ENCODE results near the gene MYO7A. TPM values are rescaled to one million over a fixed set of nuclear protein-coding genes. Genes with fewer than 3 reads are reported as not detected.

The MYO7A gene
- total RNA-seq, 4 donors from 2014 or later, result 3.8 to 8.7 (median 5.7) TPM

- no peak overlapping the region for H3K4me3 ChIP-seq (replicated peaks in 1 of 3)
- H3K4me1 ChIP-seq, result peaks cover 8 to 16% of the 10 kb centered on the region in 2 donors
- 88 to 93% methylated on average over 8 of the region's 8 CpGs for WGBS, 2 donors
- H3K36me3 ChIP-seq, result no peaks in the 10 kb centered on the region
- TF ChIP-seq POLR2A (IDR thresholded peaks at IDR 0.05) (no peak), CTCF (IDR thresholded peaks at IDR 0.05) (no peak)
- intact Hi-C loops (cut with DNase I), result loop anchor here (10.0 kb wide), 1 partner anchor 431 kb away; no protein-coding TSS in a partner anchor
- H3K9me3 ChIP-seq, result no peaks in the 10 kb centered on the region
- H3K27me3 ChIP-seq, result no peaks in the 10 kb centered on the region
- no peak overlapping the region for H3K27ac ChIP-seq
- DNase-seq, result no peak
Measured at GRCh38 chr11:77124041-77124440, 4.0 kb upstream of the MYO7A start.

- intact Hi-C loops (cut with DNase I), result loop anchor here (10.0 kb wide), 1 partner anchor 430 kb away; no protein-coding TSS in a partner anchor
Measured at GRCh38 chr11:77124488-77124887, 3.6 kb upstream of the MYO7A start.

DNA sequence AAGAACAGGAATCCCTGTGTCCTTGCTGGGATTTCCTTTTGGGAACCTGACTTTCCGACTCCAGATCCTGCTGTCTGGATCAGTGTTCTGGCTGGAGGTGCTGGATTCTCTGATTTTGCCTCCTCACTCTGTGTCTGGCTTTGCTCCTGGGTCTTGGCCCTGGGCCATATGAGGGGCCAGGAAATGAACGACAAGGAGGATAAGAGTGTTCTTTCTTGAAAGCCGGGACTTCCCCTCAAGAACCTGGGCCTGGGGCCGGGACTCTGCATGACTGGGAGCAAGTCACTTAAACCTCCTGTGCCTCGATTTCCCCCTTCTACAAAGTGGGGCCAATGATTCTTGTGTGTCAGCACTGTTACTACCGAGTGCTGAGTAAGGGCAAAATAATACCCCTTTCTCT lies 2.9 kb upstream of the MYO7A start:
- no peak overlapping the region for H3K27ac ChIP-seq
- intact Hi-C loops (cut with DNase I), result loop anchor here (5.0 to 10.0 kb wide), 2 partner anchors 62 to 430 kb away; no protein-coding TSS in a partner anchor
- TF ChIP-seq CTCF (IDR thresholded peaks at IDR 0.05) (no peak), POLR2A (IDR thresholded peaks at IDR 0.05) (no peak)
- H3K36me3 ChIP-seq, result no peaks in the 10 kb centered on the region
- H3K4me1 ChIP-seq, result peaks cover 8 to 16% of the 10 kb centered on the region in 2 donors
- DNase-seq, result no peak
- WGBS, 2 donors, result 49 to 53% methylated on average over 6 of the region's 6 CpGs
- no peaks in the 10 kb centered on the region for H3K9me3 ChIP-seq
- H3K4me3 ChIP-seq (replicated peaks in 1 of 3), result no peak overlapping the region
- H3K27me3 ChIP-seq, result no peaks in the 10 kb centered on the region

More at GRCh38 chr11:77124488-77124887, 3.6 kb upstream of the MYO7A start:
- Histone ChIP-seq H3K4me1 (peaks cover 8 to 16% of the 10 kb centered on the region in 2 donors), H3K36me3 (no peaks in the 10 kb centered on the region), H3K27ac (no peak overlapping the region), H3K27me3 (no peaks in the 10 kb centered on the region), H3K4me3 (replicated peaks in 1 of 3) (no peak overlapping the region), H3K9me3 (no peaks in the 10 kb centered on the region)
- 90 to 94% methylated on average over 6 of the region's 6 CpGs for WGBS, 2 donors
- no peak for DNase-seq
- no peak for TF ChIP-seq POLR2A (IDR thresholded peaks at IDR 0.05)
- no peak for TF ChIP-seq CTCF (IDR thresholded peaks at IDR 0.05)

DNA sequence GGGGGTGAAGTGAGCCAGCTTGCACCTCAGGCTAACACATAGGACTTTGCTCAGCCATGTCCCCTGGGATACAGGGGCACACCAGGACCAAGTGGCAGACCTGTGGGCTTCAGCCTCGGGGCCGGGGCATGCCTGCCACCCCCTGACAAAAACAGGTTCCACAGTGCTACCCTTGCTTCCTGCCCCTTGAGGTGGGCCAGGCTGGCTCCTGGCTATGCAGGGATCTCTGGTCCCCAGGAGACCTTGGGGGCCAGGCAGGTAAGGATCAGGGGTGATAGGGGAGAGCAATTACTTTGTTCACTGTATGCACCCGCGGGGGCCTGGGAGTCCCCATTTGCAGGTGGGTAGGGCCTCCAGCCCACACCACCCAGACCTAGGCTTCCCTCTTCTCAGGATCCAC lies 2.4 kb upstream of the MYO7A start:
- TF ChIP-seq POLR2A (IDR thresholded peaks at IDR 0.05) (no peak), CTCF (IDR thresholded peaks at IDR 0.05) (no peak)
- H3K27ac ChIP-seq, result no peak overlapping the region
- no peaks in the 10 kb centered on the region for H3K9me3 ChIP-seq
- no peaks in the 10 kb centered on the region for H3K27me3 ChIP-seq
- intact Hi-C loops (cut with DNase I), result loop anchor here (5.0 to 10.0 kb wide), 2 partner anchors 62 to 429 kb away; no protein-coding TSS in a partner anchor
- H3K4me1 ChIP-seq, result peaks cover 8 to 16% of the 10 kb centered on the region in 2 donors
- no peak for DNase-seq
- WGBS, 2 donors, result 67 to 73% methylated on average over 4 of the region's 4 CpGs
- H3K4me3 ChIP-seq (replicated peaks in 1 of 3), result no peak overlapping the region
- H3K36me3 ChIP-seq, result no peaks in the 10 kb centered on the region

DNA sequence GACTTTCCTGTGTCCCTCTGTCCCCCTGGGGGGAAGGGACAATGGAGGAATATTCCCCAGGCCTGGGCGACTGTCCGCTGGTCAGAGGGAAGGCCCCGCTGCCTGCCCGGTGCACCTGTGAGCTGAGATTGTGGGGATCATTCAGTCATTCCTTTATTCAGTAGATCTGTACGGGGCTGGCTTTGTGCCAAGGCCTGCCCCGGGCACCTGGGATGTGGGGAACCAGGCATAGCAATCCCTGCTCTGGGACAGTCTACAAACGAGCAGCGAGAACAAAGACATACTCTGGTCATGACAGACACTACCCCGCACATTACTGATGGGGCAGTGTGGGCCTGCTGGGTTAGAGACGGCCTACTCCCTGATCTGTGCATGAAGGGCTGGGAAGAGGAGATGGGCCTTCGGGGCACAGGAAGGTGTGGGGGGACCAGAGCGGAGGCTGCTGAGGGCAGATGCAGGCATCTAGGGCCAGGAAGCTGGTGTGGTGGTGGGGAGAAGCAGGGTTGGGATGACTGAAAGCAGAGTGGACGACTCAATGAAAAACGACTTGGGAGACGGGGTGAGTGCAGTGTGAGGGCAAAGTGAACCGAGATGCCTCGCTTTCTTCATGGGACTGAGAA lies 1.8 kb upstream of the MYO7A start:
- H3K27ac ChIP-seq, result no peak overlapping the region
- H3K9me3 ChIP-seq, result no peaks in the 10 kb centered on the region
- no peaks in the 10 kb centered on the region for H3K27me3 ChIP-seq
- intact Hi-C loops (cut with DNase I), result loop anchor here (5.0 to 10.0 kb wide), 2 partner anchors 61 to 429 kb away; no protein-coding TSS in a partner anchor
- DNase-seq, result no peak
- no peaks in the 10 kb centered on the region for H3K36me3 ChIP-seq
- 72 to 75% methylated on average over 17 of the region's 17 CpGs for WGBS, 2 donors
- H3K4me3 ChIP-seq (replicated peaks in 1 of 3), result no peak overlapping the region
- H3K4me1 ChIP-seq, result peaks cover 11 to 16% of the 10 kb centered on the region in 2 donors
- TF ChIP-seq CTCF (IDR thresholded peaks at IDR 0.05) (no peak), POLR2A (IDR thresholded peaks at IDR 0.05) (no peak)

Measured in thyroid gland (tissue), 4 donors.